Tibial nerve (tissue), 4 donors: ENCODE measurements around the gene TMEM132D.

Source experiments
- EP300 ChIP-seq, 2 donors: sonication (generic); formaldehyde crosslinking; IDR thresholded peaks; one replicate each; pipeline ENCODE4 v1.6.1; 2017; ENCODE audit warnings: antibody characterized with exemption in 2 of 2, mild to moderate bottlenecking in 1 of 2
- TF ChIP-seq, protein P1 (sequence below), 5 experiments: fragments of 200-600 bp in 3 of 5; fragments of 450-650 bp in 2 of 5; sonication (generic) in 3 of 5; IDR thresholded peaks; one replicate each; pipeline ENCODE4 v1.5.1; 2016 to 2019; ENCODE audit warnings: antibody characterized with exemption in 5 of 5, mild to moderate bottlenecking in 3 of 5, moderate library complexity in 2 of 5

DNA sequence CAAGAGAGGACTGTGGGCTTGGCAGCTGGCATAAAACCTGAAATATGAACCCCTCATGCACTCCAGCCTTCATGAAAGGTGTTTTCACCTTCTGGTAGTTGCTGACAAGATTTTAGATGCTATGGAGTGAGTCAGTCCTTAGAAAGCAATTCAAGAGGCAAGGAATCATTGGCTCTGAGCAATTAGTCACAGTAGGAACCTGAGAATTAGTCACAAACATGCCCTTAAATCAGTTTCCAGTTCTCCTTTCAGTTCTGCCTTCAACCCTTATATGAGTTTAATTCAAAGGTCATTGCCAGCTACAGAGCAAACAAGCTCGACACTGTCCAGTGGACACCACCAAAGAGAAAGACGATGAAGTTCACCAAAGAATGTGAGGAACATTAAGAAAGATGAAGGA lies 578.3 kb downstream of the TMEM132D start:
- TF ChIP-seq, protein P1, sequence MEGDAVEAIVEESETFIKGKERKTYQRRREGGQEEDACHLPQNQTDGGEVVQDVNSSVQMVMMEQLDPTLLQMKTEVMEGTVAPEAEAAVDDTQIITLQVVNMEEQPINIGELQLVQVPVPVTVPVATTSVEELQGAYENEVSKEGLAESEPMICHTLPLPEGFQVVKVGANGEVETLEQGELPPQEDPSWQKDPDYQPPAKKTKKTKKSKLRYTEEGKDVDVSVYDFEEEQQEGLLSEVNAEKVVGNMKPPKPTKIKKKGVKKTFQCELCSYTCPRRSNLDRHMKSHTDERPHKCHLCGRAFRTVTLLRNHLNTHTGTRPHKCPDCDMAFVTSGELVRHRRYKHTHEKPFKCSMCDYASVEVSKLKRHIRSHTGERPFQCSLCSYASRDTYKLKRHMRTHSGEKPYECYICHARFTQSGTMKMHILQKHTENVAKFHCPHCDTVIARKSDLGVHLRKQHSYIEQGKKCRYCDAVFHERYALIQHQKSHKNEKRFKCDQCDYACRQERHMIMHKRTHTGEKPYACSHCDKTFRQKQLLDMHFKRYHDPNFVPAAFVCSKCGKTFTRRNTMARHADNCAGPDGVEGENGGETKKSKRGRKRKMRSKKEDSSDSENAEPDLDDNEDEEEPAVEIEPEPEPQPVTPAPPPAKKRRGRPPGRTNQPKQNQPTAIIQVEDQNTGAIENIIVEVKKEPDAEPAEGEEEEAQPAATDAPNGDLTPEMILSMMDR (IDR thresholded peaks at IDR 0.05), result no peak
- no peak for TF ChIP-seq EP300 (IDR thresholded peaks at IDR 0.05)
